Frontal cortex (tissue), 4 donors: ENCODE data around the gene CRYBG1. TPM values are rescaled to one million over a fixed set of nuclear protein-coding genes. Genes with fewer than 3 reads are reported as not detected.
"Not testable (repeated sequence)": the region's sequence is repeated elsewhere in the genome, so short reads cannot be mapped to it uniquely, and the experiment has no call there.

Experiments
- DNase-seq, 2 donors: peaks; one replicate each; pipeline ENCODE4 v3.0.0; 2012; ENCODE audit warnings: low spot score in 2 of 2
- FAIRE-seq: peaks from 2 replicates; lab custom pipeline; 2012; peaks lifted over from hg19 to GRCh38; lab: Jason Lieb, UNC
- total RNA-seq: library from RNA; depleted of rRNA; stranded (reverse); fragments of >200 nt; gene quantifications from one replicate; pipeline ENCODE4 v1.2.3, GENCODE V29; 2014
- donor health status: control.
- donor health status: control.
- donor health status: control.

Gene CRYBG1
- total RNA-seq, 1 donor from 2014 or later: under 0.01 TPM

GRCh38 chr6:106538145-106538544, 177.6 kb downstream of the CRYBG1 start:
- no peak for DNase-seq
- FAIRE-seq: no peak

- FAIRE-seq: no peak
Measured at GRCh38 chr6:106539936-106540335, 179.4 kb downstream of the CRYBG1 start.

GRCh38 chr6:106540432-106540831, 179.9 kb downstream of the CRYBG1 start:
- DNase-seq: no peak

More at GRCh38 chr6:106539936-106540335, 179.4 kb downstream of the CRYBG1 start:
- DNase-seq: no peak

GRCh38 chr6:106540907-106541306, 180.4 kb downstream of the CRYBG1 start:
- DNase-seq (no peak), FAIRE-seq (no peak)

More at GRCh38 chr6:106540432-106540831, 179.9 kb downstream of the CRYBG1 start:
- no peak for FAIRE-seq

- FAIRE-seq (no peak), DNase-seq (no peak)
Measured at GRCh38 chr6:106546261-106546690, 185.8 kb downstream of the CRYBG1 start.

- no peak for DNase-seq
Measured at GRCh38 chr6:106546691-106547414, 186.3 kb downstream of the CRYBG1 start.

GRCh38 chr6:106547601-106548453, 187.3 kb downstream of the CRYBG1 start:
- no peak for FAIRE-seq

More at GRCh38 chr6:106546691-106547414, 186.3 kb downstream of the CRYBG1 start:
- no peak for FAIRE-seq

GRCh38 chr6:106548926-106549455, 188.5 kb downstream of the CRYBG1 start:
- not testable (repeated sequence) for DNase-seq, FAIRE-seq

More at GRCh38 chr6:106547601-106548453, 187.3 kb downstream of the CRYBG1 start:
- DNase-seq: no peak

GRCh38 chr6:106549521-106549920, 189.0 kb downstream of the CRYBG1 start:
- FAIRE-seq: no peak
- DNase-seq: no peak

GRCh38 chr6:106551155-106551554, 190.6 kb downstream of the CRYBG1 start:
- FAIRE-seq (no peak), DNase-seq (no peak)

GRCh38 chr6:106553440-106553839, 192.9 kb downstream of the CRYBG1 start:
- no peak for DNase-seq
- no peak for FAIRE-seq

GRCh38 chr6:106555767-106556166, 195.2 kb downstream of the CRYBG1 start:
- DNase-seq (no peak), FAIRE-seq (no peak)

- DNase-seq: no peak
- FAIRE-seq: no peak
Measured at GRCh38 chr6:106556368-106556960, 195.9 kb downstream of the CRYBG1 start.

- no peak for FAIRE-seq
- no peak for DNase-seq
Measured at GRCh38 chr6:106557837-106558236, 197.3 kb downstream of the CRYBG1 start.

- no peak for FAIRE-seq
- no peak for DNase-seq
Measured at GRCh38 chr6:106558364-106558763, 197.8 kb downstream of the CRYBG1 start.

GRCh38 chr6:106559659-106560058, 199.1 kb downstream of the CRYBG1 start:
- not testable (repeated sequence) for FAIRE-seq, DNase-seq

- DNase-seq: no peak
Measured at GRCh38 chr6:106560996-106561685, 200.6 kb downstream of the CRYBG1 start.

GRCh38 chr6:106561686-106562405, 201.3 kb downstream of the CRYBG1 start:
- DNase-seq: no peak
- no peak for FAIRE-seq

More at GRCh38 chr6:106560996-106561685, 200.6 kb downstream of the CRYBG1 start:
- FAIRE-seq: no peak

GRCh38 chr6:106563614-106564013, 203.1 kb downstream of the CRYBG1 start:
- DNase-seq (no peak), FAIRE-seq (no peak)
